Jurkat, Clone E6-1 (cell line): ENCODE data around the gene PMVK.

ENCODE experiments used
- DNase-seq: peaks from one replicate; pipeline ENCODE4 v3.0.0-alpha.2; 2011; ENCODE audit warnings: low read depth, low spot score
- H3K4me3 ChIP-seq: 2 replicates; pipeline ENCODE4 v1.5.1; 2011; ENCODE audit warnings: mild to moderate bottlenecking, low read length, control low read depth, moderate library complexity

Gene PMVK

DNA sequence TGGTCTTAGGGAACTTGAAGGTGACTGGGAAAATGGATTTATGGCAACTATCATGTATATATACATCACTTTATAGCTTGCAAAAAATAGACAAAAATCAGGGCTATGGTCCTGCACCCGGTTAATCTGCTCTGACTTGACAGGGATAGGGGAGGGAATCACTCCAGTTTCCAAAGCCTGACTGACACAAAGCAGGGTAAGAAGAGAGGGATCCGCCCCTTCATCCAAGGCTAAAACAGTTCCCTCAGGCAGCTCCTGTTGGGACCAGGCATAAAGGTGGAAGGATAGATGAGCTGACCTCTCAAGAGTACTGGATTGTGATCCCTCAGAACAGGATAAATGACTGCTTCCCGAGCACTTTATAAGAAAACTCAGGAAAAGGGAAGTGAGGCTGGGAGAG is 18.0 kb upstream of the PMVK start:
- no peak for DNase-seq
- peak overlapping the region; percentile 64 for H3K4me3 ChIP-seq

DNA sequence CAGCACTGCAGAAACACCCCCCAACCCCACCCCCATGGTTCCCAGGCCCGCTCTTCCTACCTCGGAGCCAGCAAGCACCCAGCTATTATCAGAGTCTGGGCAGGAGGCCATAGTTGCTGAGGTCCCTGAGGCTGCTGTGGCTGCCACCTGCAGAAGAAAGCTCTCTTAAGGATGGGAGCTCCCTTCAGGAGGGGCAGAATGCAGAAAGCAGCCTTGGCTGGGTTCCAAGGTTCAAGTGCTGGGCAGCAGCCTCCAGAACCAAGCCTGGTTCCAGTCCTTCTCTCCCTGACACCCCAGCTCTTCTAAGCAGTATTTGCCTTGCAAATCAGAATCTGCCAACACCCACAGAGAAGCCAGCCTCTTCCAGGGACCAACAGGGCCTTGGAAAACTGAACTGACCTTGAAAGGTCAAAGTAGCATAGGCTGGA is 17.1 kb upstream of the PMVK start:
- no peak overlapping the region for H3K4me3 ChIP-seq

DNA sequence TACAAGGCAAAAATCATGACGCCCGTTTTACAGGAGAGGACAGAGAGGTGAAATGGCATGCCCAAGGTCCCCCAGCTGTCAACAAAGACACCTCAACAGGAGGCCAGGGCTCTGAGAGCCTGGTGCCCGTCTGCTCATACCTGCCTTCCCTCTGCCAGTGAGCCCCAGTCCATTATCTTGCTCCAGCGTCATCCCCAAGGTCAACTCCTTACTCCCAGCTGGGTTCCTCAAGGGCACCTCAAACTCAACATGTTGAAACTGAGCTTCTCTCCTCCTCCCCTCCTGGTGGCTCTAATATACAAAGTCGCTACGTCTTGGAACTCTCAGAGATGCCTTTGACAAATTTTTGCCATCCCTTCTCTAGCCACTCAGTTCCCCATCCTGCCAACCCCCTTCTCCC is 16.1 kb upstream of the PMVK start:
- H3K4me3 ChIP-seq: no peak overlapping the region
- DNase-seq: no peak

More for the DNA sequence above, 17.1 kb upstream of the PMVK start:
- no peak for DNase-seq

DNA sequence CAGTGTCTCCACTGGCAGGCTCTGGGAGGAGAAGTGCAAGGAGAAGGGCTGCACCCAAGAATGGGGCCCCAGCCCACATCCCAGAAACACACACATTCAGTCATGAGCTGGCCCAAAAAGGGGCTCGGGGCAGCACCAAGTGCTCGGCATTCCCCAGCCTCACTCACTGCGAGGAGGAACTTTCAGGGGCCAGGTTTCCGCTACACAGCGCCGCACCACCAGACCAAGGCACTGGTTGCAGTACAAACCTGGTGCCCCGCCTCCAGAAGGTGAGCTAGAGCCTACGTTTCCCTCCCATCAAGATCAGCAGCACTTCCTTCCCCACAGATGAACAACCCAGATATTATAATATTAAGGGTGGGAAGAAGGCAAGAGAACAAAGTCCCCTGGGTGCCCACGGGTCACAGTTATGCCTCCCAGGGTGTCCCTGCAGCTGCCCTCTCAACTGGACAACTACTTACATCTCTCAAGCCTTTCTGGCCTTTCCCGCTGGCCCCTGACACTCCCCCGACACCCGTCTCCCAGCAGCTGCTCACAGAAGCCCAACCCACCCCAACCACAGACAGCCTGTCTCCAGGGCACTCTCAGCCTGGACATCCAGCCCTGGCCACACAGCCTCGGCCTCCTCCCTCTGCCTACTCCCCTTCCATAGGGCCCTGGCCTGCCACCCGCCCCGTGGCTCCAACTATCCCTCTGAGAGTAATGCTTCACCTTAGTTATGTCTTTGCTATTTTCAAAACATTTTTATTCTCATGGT is 15.6 kb upstream of the PMVK start:
- no peak for DNase-seq
- H3K4me3 ChIP-seq: no peak overlapping the region

DNA sequence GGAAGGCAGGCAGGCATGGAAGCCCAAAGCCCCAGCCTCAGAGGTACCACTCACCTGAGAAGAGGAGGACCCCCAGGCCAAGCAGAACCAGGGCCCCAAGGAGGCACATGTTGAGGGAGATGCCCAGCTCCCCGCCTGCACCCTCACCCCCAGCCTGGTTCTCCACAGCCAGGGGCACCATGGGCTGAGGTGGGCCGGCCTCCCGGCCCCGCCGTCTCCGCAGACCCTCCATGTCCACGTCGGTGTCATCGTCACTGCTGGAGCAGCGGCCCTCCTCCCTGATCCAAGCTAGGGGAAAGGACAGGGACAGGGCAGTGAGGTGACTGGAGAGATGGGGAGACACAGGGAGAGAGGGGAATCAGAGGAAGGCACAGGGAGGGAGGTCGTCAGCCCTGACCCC is 11.6 kb upstream of the PMVK start:
- no peak for DNase-seq

DNA sequence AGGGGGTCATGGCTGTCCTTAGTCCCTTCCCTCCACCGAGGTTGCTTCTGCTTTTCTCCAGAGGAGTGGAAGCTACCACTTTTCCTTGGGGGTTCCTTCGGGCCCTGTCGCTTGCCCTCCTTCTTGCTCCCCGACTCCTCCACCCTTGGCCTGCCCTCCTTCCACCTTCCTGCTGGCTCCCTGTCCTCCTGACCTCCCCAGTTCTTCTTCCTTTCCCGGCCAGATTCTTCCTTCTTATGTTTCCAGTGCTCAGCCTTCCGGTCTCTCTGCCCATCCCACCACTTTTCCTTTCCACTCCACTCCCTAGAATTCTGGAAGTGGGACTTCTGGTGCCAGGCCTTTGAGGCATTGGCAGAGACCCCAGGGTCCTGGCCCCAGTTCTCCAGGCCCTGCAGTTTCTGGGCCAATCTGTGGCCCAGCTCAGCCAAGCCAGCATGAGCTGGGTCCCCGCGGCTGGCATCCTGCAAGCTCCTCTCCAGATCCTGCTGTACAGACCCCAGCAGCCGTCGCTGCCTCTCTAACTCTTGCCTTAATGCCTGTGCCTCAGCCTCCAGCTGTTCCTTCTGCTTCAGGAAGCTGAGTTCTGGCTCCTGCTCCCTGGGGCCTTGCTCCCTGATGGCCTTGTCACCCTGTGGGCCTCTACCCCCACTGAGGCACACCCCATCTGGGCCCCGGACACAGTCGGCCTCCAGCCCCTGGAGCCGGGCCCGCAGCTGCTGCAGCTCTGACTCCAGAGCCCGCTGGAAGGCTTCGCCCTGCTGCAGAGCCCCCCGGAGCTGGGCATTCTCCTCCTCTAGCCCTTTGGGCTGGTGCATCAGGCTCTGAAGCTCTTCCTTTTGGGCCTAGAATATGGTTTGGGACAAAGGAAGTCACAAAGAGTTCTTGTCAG is 9.7 kb upstream of the PMVK start:
- no peak for DNase-seq
- no peak overlapping the region for H3K4me3 ChIP-seq

More for the DNA sequence above, 11.6 kb upstream of the PMVK start:
- no peak overlapping the region for H3K4me3 ChIP-seq

DNA sequence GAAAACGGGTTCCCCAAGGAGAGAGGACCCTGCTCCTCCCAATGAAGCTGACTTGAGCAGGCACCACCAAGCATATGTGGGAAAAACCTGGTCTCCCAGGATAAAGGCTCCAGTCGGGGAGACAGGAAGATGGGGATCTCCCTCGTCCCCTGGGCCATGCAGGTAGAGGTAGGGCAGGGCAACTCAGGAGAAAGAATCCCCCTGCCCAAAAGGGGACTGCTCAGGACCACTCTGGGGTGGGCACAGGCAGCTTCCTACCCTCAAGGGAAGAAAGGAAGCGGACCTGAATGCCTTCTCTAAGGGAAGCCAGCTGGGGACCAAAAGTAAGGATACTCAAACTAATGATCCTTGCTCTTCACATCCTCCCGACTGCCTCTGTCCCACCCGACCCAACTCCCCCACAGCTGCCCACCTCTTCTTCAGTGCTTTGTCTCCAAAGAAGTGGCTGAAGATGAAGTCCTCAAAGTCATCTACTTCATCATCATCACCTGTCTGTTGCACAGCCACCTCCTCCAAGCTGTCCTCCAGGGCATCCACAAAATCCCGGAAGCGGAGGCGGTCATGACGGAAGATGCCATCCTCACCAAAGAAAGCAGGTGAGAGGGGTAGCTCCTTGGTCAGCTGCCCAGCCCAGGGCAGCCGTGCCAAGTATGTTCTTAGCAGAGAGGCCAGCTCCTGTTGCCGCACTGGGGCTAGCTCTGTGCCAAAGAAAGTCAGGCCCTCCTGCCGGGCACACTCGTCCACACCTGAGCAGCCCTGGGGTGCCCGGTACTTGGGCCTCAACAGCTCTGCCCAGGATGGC is 8.8 kb upstream of the PMVK start:
- no peak overlapping the region for H3K4me3 ChIP-seq

DNA sequence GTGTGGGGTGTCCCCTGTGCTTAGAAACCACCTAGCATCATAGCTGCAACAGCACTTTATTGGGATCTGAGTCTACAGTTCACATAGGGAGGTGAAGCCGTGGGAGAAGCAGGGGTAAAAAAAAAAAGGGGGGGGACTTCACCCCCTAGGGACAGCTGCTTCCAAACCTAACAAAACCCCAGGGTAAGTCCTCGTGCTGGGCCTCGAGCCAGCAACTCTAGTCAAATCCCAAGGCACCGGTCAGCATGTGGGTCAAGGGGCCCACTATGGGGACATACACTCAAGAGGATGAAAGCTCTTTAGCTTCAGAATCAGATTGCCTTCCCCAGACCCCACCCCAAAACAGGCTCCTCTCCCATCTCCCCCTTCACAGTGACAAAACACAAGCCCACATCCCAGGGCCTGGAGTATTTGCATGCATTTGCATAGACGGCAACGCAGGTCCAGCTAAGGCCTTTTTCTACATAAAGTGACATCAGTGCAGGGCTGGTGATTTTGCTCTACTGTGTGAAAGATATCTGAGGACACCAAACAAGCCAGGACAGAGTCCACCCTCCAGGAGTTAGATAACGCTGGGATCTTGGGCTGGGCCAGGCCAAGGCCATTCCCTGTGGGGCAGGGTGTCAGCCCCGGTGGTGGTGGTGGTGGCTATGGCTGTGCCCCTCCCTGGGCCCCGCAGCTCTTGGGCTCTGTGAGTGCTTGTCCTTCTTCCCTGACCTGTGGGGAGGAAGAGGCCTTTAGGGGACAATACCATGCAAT is 8.1 kb upstream of the PMVK start:
- H3K4me3 ChIP-seq: no peak overlapping the region
- no peak for DNase-seq

More for the DNA sequence above, 8.8 kb upstream of the PMVK start:
- no peak for DNase-seq

DNA sequence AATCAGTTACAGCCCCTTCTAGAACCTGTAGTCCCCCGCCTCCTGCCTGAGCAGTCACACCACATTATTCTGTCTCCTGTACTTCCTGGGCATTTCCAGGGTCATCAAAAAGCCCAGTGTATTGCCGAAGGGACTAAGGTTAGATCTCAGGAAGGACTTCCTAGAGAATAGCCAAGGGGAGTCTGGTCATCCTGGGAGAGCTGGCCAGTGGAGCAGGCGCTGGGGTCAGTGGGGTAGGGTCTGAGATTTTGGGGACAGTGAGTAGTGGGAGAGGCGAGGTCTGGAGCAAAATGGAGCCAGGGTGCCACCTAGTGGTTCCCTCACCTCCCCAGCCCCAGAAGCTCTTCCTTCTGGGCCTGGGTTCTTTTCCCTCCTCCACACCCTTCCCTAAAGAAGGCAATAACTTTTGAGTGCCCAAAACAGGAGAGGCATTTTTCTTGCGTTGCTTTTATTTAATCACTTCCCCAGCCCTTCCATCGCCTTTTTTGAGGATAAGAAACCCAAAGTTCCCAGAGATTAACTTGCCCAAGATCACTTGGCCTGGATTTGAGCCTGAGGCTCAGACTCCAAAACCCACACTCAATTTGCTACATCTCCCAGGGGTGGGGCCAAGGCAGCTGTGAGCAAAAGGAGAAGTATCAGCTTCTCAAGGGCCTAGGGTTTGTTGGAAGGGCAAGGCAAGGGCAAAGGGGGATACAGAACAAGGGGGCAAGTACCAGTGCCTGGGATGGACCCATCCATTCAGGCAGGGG is 7.3 kb upstream of the PMVK start:
- no peak for DNase-seq
- H3K4me3 ChIP-seq: no peak overlapping the region

DNA sequence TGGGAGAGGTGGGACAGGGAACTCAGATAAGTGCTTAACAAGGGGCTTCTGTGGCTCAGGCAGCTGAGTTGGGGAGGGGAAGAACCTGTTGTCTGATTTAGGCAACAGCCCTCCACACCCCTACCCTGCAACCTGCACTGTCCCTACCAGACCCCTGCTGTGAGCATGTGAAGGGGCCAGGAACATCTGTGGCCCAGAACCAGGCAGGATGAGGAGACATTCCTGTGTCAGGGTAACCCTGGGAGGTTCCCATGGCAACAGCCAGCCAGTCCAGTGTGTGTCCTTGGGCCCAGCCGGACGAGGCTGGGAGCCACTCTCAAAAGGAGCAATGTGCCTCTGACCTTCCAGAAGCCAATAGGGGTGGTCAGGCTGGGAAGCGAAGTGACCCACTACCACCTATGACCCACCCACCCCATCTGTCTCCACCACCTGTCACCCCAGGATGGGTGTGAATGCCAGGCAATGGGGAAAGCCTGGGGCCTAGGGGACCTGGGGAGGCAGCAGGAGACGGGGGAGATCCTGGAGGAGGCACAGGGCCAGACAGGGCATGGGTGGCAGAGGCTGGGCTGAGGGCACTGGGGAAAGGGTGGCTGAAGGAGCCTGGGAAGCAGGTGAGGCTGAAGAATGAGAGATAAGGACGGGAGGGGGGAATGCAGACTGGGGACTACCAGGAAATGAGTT is 5.0 kb upstream of the PMVK start:
- H3K4me3 ChIP-seq: no peak overlapping the region
- DNase-seq: no peak

DNA sequence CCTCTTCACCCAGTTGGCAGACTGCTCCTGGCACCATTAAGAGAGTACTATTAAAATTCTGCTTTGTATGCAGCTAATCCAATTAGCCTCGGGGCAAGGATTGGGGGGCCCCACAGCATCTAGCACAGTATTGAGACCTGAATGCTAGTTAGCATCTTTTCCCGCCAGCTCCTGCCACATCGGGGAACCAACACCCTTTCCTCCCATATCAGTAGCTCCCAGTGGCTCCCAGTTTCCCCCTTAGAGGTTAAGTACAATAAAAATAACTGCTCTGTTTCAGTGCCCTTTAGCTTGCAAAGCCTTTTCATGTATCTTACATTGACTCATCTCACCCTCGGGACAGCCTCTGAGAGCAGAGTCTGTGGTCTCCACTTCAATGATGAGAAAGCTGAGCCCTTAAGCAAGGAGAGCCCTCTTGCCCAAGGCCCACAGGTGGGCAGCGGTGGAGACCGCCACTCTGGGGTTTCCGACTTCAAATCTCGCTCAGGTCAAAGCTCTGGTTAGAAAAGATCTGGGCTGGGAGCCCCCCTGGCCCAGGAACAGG is 4.2 kb upstream of the PMVK start:
- no peak overlapping the region for H3K4me3 ChIP-seq
- DNase-seq: no peak

DNA sequence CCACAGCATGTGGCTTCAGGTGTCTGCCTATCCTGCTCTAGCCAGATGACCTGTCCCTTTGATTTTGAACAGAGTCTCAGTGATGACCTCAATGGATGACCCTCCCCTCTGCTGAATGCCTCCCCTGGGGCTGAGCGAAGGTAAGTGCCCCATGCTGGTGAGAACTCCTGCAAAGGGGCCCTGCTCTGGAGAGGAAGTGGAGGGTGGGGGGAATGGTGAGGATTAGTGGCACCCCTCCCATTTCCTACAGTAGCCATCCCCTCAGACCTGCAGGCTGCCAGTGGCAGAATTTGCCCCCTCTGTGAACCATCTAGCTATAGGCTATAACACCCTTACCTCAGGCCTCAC is 3.7 kb upstream of the PMVK start:
- DNase-seq: no peak
- H3K4me3 ChIP-seq: no peak overlapping the region

DNA sequence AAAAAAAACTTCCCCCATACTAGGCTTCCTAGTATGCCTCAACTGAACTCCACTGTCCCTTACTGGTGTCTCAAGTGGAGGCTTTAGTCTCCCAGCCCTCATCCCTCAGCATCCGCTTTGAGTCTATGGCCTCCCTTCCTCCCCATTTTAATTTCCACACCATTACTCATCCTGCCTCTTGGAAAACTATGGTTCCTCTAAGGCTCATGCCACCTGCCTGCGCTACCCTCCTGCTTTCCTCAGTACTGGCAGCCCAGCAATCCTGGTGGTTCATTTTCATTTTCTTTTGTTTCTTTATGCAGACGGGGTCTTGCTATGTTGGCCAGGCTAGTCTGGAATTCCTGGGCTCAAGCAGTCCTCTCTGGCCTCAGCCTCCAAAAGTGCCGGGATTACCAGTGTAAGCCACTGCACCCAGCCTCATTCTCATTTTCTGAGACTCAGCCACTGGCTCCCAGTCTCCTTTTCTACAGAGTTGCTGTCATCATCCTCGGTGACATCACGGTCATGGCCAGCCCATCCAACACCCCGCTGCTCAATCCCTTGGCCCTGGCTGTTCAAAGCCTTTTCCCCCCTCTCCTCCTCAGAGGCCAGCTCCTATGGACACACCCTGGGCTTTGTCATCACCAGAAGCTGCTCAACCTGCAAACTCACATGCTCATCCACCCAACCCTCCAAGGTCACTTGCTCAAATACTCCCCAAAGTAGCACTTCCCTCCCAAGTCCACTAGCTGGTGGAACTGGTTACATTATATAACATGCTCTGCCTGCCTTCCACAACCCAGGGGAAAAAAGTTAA is 2.3 kb upstream of the PMVK start:
- no peak for DNase-seq
- H3K4me3 ChIP-seq: no peak overlapping the region

DNA sequence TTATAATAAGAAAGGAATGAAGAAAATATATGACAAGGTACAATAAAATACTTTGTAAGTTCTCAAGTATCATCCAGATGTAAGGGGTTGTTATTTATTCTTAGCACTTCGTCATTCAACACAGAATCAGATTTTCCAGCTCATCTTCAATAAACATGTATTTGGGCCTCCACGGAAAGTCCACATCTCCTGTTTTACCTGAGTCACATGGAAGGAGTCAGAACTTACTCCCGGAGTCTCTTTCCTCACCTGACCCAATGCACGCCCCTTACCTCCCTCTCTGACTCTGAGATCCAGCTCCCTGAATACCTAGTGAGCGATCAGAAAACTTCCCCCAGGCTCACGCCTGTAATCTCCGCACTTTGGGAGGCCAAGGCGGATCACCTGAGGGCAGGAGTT is 1.5 kb upstream of the PMVK start:
- no peak for DNase-seq
- H3K4me3 ChIP-seq: peak overlapping the region; percentile 88

DNA sequence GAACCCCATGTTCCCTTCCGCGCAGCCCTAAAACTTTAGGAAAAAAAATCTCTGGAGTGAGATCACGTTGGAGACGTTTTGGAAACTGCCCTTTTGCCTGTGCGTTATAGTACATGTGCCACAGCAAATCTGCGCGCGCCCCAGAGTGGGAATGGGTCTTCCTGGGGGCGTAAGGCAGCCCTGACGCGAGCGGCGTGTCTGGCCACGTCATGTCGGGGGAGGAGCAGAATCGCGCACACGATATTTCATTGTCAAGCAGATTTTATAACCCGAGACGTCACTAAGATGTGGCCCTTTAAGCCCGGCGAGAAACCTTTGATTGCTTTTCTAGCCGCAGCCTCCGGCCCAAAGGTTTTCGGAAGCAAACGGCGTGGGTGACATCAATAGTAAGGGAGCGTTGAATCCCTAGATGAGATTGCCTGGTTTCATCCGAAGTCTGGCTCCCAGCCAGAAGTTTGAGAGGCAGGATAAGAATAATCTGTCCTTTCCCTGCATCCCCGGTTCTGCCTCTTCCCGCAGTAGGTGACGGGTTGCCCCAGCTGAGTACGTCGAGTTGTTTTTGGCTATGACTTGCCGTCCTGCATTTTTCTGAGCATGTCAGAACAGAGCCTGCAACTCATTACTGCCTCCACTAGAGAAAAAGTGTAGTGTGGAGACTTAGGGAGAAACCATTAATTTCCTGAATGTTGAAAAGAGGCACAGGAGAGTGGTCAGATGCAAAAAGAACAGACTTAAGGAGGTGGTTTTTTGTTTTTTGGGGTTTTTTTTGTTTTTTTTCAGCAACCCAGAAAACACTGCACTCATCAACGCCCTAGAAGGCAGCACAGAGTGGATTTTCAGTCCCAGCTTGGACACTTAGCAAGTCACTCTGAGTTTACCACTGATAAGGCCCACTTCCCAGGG is 817 bp upstream of the PMVK start:
- DNase-seq: peak; percentile 93

More for the DNA sequence above, 817 bp upstream of the PMVK start:
- peak overlapping the region; percentile 88 for H3K4me3 ChIP-seq
